IMR-90 (cell line): ENCODE results near the gene CDON. TPM values are rescaled to one million over a fixed set of nuclear protein-coding genes. Genes with fewer than 3 reads are reported as not detected.

Source experiments
- ATAC-seq: fragments of 200-7000 bp; cut with Tn5 transposase; 2 replicates; pipeline ENCODE4 v1.9.1; 2020; ENCODE audit warnings: low read depth, mild to moderate bottlenecking, moderate library complexity
- BruUV-seq: library from RNA; stranded (reverse); fragments of 400-500 nt; replicated peaks from 2 replicates; lab custom pipeline; 2021; lab: Mats Ljungman, UMichigan
- CTCF ChIA-PET: fragments of 300-600 bp; formaldehyde crosslinking; extraction: SDS; loops from one replicate; lab custom pipeline; 2021; ENCODE audit warnings: antibody characterized with exemption; lab: Yijun Ruan, JAX
- POLR2A ChIA-PET: fragments of 300-600 bp; sonication (Branson Sonifier 250); formaldehyde crosslinking; loops from one replicate; lab custom pipeline; 2022; ENCODE audit warnings: antibody characterized with exemption; ENCODE audit not compliant: unreplicated experiment; lab: Charles Lee
- DNase-seq: peaks from one replicate; pipeline ENCODE4 v3.0.0; 2013
- H2AFZ ChIP-seq: replicated peaks from 2 replicates; pipeline ENCODE3; 2013; ENCODE audit warnings: low read length, mild to moderate bottlenecking; ENCODE audit not compliant: poor library complexity
- H2AK5ac ChIP-seq: 2 replicates; pipeline ENCODE4 v1.6.1; 2013; ENCODE audit warnings: low read depth, low read length, inconsistent platforms
- H2AK9ac ChIP-seq: replicated peaks from 2 replicates; pipeline ENCODE3; 2013; ENCODE audit warnings: mild to moderate bottlenecking, low read depth, low read length, moderate library complexity; ENCODE audit not compliant: poor library complexity
- H2BK120ac ChIP-seq: 2 replicates; pipeline ENCODE4 v1.6.1; 2013; ENCODE audit warnings: low read depth, low read length, inconsistent platforms
- H2BK15ac ChIP-seq: 3 replicates; pipeline ENCODE4 v1.6.1; 2013; ENCODE audit warnings: low read depth, low read length, inconsistent platforms
- H2BK20ac ChIP-seq: 2 replicates; pipeline ENCODE4 v1.6.1; 2013; ENCODE audit warnings: low read depth, mild to moderate bottlenecking, inconsistent platforms, low read length, moderate library complexity
- H2BK5ac ChIP-seq: 2 replicates; pipeline ENCODE4 v1.6.1; 2013; ENCODE audit warnings: mild to moderate bottlenecking, low read depth, low read length, inconsistent platforms; ENCODE audit not compliant: poor library complexity, severe bottlenecking
- H3K14ac ChIP-seq: replicated peaks from 2 replicates; pipeline ENCODE4 v1.6.1; 2013; ENCODE audit warnings: low read depth, low read length, inconsistent platforms
- H3K18ac ChIP-seq: 2 replicates; pipeline ENCODE4 v1.6.1; 2013; ENCODE audit warnings: low read depth, low read length, control low read depth
- H3K23ac ChIP-seq: 2 replicates; pipeline ENCODE4 v1.6.1; 2013; ENCODE audit warnings: low read depth, low read length, inconsistent platforms
- H3K27ac ChIP-seq: 2 replicates; pipeline ENCODE4 v1.5.1; 2013; ENCODE audit warnings: mild to moderate bottlenecking, control low read depth, low read length; ENCODE audit not compliant: insufficient read depth
- H3K27me3 ChIP-seq: 2 replicates; pipeline ENCODE4 v1.6.1; 2013; ENCODE audit warnings: low read length; ENCODE audit not compliant: control insufficient read depth, insufficient read depth
- H3K36me3 ChIP-seq: 2 replicates; pipeline ENCODE4 v1.6.1; 2013; ENCODE audit warnings: low read length, mixed read lengths; ENCODE audit not compliant: control insufficient read depth, insufficient read depth
- H3K4ac ChIP-seq: 2 replicates; pipeline ENCODE4 v1.6.1; 2013; ENCODE audit warnings: low read depth, low read length, inconsistent platforms
- H3K4me1 ChIP-seq: 2 replicates; pipeline ENCODE4 v1.6.1; 2013; ENCODE audit warnings: low read length, mixed read lengths; ENCODE audit not compliant: control insufficient read depth, insufficient read depth
- H3K4me2 ChIP-seq: 2 replicates; pipeline ENCODE4 v1.6.1; 2013; ENCODE audit warnings: low read depth, mild to moderate bottlenecking, control low read depth, low read length, moderate library complexity
- H3K4me3 ChIP-seq: 2 replicates; pipeline ENCODE4 v1.5.1; 2013; ENCODE audit warnings: low read depth, mild to moderate bottlenecking, control low read depth, low read length, moderate library complexity; ENCODE audit not compliant: insufficient read depth
- H3K56ac ChIP-seq: 2 replicates; pipeline ENCODE4 v1.6.1; 2013; ENCODE audit warnings: low read length, inconsistent platforms; ENCODE audit not compliant: insufficient read depth; ENCODE audit errors: extremely low read depth
- H3K79me1 ChIP-seq, 2 experiments: 2 replicates each; pipeline ENCODE4 v1.6.1; 2013; ENCODE audit warnings: low read length in 2 of 2, inconsistent platforms in 1 of 2, low read depth in 1 of 2
- H3K9ac ChIP-seq: 2 replicates; pipeline ENCODE4 v1.6.1; 2013; ENCODE audit warnings: low read depth, low read length, control low read depth
- H3K9me1 ChIP-seq: 2 replicates; pipeline ENCODE4 v1.6.1; 2013; ENCODE audit warnings: low read length, inconsistent platforms; ENCODE audit not compliant: insufficient read depth
- H3K9me3 ChIP-seq: 2 replicates; pipeline ENCODE4 v1.6.1; 2013; ENCODE audit warnings: low read length; ENCODE audit not compliant: control insufficient read depth, insufficient read depth
- H4K20me1 ChIP-seq: 2 replicates; pipeline ENCODE4 v1.6.1; 2013; ENCODE audit warnings: low read length, inconsistent platforms; ENCODE audit not compliant: insufficient read depth
- H4K5ac ChIP-seq: 2 replicates; pipeline ENCODE4 v1.6.1; 2013; ENCODE audit warnings: mild to moderate bottlenecking, low read depth, low read length, control low read depth
- H4K8ac ChIP-seq, 2 experiments: 2 replicates each; pipeline ENCODE4 v1.6.1; 2013; ENCODE audit warnings: low read depth in 2 of 2, low read length in 2 of 2, control low read depth in 1 of 2, inconsistent platforms in 1 of 2
- H4K91ac ChIP-seq: 2 replicates; pipeline ENCODE4 v1.6.1; 2013; ENCODE audit warnings: low read depth, low read length, inconsistent platforms; ENCODE audit not compliant: insufficient read depth
- BHLHE40 ChIP-seq: fragments of 150-350 bp; IDR thresholded peaks from 2 replicates; pipeline ENCODE4 v1.6.1; 2016; ENCODE audit warnings: mild to moderate bottlenecking, low read depth, low read length
- CEBPB ChIP-seq: IDR thresholded peaks from 2 replicates; pipeline ENCODE4 v1.6.1; 2012; ENCODE audit warnings: low read depth, low read length, improper control_type of control experiment
- CHD1 ChIP-seq: IDR thresholded peaks from 2 replicates; pipeline ENCODE4 v1.6.1; 2012; ENCODE audit warnings: low read depth, low read length, improper control_type of control experiment
- CTCF ChIP-seq: conservative IDR thresholded peaks from 2 replicates; pipeline ENCODE4 v1.5.1; 2012; ENCODE audit warnings: mild to moderate bottlenecking, low read depth, low read length, improper control_type of control experiment
- ELK1 ChIP-seq: fragments of 150-350 bp; IDR thresholded peaks from 2 replicates; pipeline ENCODE4 v1.6.1; 2016; ENCODE audit warnings: low read depth, mild to moderate bottlenecking, low read length, moderate library complexity, borderline replicate concordance
- FOS ChIP-seq: fragments of 150-350 bp; IDR thresholded peaks from 2 replicates; pipeline ENCODE4 v1.6.1; 2016; ENCODE audit warnings: low read depth, low read length
- MAFK ChIP-seq: IDR thresholded peaks from 2 replicates; pipeline ENCODE4 v1.6.1; 2012; ENCODE audit warnings: low read depth, low read length, improper control_type of control experiment
- MAZ ChIP-seq: IDR thresholded peaks from 2 replicates; pipeline ENCODE4 v1.6.1; 2012; ENCODE audit warnings: low read depth, mild to moderate bottlenecking, low read length, improper control_type of control experiment, moderate library complexity, borderline replicate concordance
- MXI1 ChIP-seq: IDR thresholded peaks from 2 replicates; pipeline ENCODE4 v1.6.1; 2012; ENCODE audit warnings: low read depth, mild to moderate bottlenecking, low read length, moderate library complexity, borderline replicate concordance
- NFE2L2 ChIP-seq: fragments of 150-350 bp; IDR thresholded peaks from 2 replicates; pipeline ENCODE4 v1.6.1; 2016; ENCODE audit warnings: low read depth, mild to moderate bottlenecking, low read length
- POLR2A ChIP-seq: IDR thresholded peaks from 2 replicates; pipeline ENCODE4 v1.6.1; 2012; ENCODE audit warnings: mild to moderate bottlenecking, low read depth, low read length
- RAD21 ChIP-seq: IDR thresholded peaks from 2 replicates; pipeline ENCODE4 v1.6.1; 2012; ENCODE audit warnings: low read length, improper control_type of control experiment
- RCOR1 ChIP-seq: IDR thresholded peaks from 2 replicates; pipeline ENCODE4 v1.6.1; 2012; ENCODE audit warnings: mild to moderate bottlenecking, low read length, improper control_type of control experiment; ENCODE audit not compliant: insufficient replicate concordance
- RFX5 ChIP-seq: IDR thresholded peaks from 2 replicates; pipeline ENCODE4 v1.8.0; 2012; ENCODE audit warnings: low read depth, mild to moderate bottlenecking, low read length, moderate library complexity
- SMC3 ChIP-seq: fragments of 150-350 bp; IDR thresholded peaks from 2 replicates; pipeline ENCODE4 v1.6.1; 2016; ENCODE audit warnings: low read depth, mild to moderate bottlenecking, antibody characterized with exemption, low read length, moderate library complexity
- WGBS, 2 experiments: methylation state at CpG; one replicate each; pipeline versions ENCODE4 v1.1.5 to v1.1.7; 2013; ENCODE audit warnings: missing lambda C conversion rate in 2 of 2; ENCODE audit not compliant: insufficient read length in 1 of 2; ENCODE audit errors: extremely low coverage in 2 of 2; 5-methylcytosine and 5-hydroxymethylcytosine counted together
- dilution Hi-C: fragments of 300-500 bp; cut with HindIII; formaldehyde crosslinking; loops from one replicate; pipeline ENCODE4 v1.14.3; 2018; ENCODE audit warnings: low sequenced_read_pairs; ENCODE audit not compliant: unreplicated experiment
- in situ Hi-C: fragments of 300-500 bp; cut with MboI; formaldehyde crosslinking; loops from 3 replicates; pipeline ENCODE4 v1.14.3; 2019; ENCODE audit warnings: low sequenced_read_pairs, inconsistent platforms, mixed read lengths
- intact Hi-C: fragments of 100-400 bp; cut with micrococcal nuclease; formaldehyde crosslinking; loops from 2 replicates; pipeline ENCODE4 v1.10.0; 2022
- polyA plus RNA-seq, 3 experiments: library from polyadenylated mRNA; depleted of rRNA; stranded (reverse); fragments of >200 nt; gene quantifications; 2 replicates each; pipeline ENCODE4 v1.2.3, GENCODE V29; 2012; ENCODE audit warnings: low replicate concordance in 1 of 3
- total RNA-seq: library from RNA; depleted of rRNA; stranded (reverse); fragments of >200 nt; gene quantifications from 2 replicates; pipeline ENCODE4 v1.2.3, GENCODE V29; 2012
- TF ChIP-seq, protein P1 (sequence below): fragments of 150-350 bp; IDR thresholded peaks from 2 replicates; pipeline ENCODE4 v1.6.1; 2017; ENCODE audit warnings: mild to moderate bottlenecking, antibody characterized with exemption, low read length, low read depth

Gene CDON
- total and polyA plus RNA-seq, 2 of the 4 experiments (the other 2 are of a cell fraction) = 1.2 to 3.8 TPM

DNA sequence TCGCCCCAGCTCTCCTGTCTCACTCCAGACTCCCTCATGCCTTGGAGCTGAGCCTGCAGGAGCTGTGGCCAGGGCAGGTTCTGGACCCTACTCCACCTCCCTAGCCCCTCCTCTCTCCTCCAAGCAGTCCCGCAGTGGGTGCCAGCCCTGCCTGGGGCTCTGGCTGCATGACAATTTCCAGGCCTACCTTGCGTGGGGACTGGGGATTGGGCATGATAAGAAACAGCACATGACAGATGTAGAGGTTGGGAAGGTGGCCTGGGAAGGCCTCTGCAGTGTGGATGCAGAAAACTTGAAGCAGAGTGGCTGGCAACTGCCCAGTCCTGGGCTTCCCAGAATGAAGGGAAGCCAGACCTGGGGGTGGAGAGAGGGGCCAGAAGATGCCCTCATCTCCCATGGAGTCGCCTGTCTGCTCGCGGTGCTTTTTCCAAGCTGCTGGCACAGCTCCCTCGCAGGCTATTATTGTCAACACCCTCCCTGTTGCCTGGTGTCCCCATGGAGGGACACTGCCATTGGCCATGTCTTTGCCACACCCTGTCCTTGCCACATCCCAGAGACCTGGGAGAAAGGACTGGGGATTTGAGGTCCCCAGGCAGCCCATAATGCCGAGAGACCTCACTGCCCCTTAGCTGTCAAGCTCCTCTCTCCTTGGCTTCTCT lies 48.9 kb upstream of the CDON start:
- no peak overlapping the region for H2BK120ac ChIP-seq
- no peak overlapping the region for H4K91ac ChIP-seq
- no peak overlapping the region for H2BK15ac ChIP-seq
- H3K36me3 ChIP-seq = no peaks in the 10 kb centered on the region
- H3K4ac ChIP-seq = no peak overlapping the region
- ChIA-PET CTCF (interaction anchor here (0.6 kb wide), 1 partner anchor 1244 kb away, joined by 3 read pairs; no protein-coding TSS in a partner anchor), POLR2A (no interaction called here)
- no peak overlapping the region for H3K27ac ChIP-seq
- no TSS peak for BruUV-seq
- no peak overlapping the region for H2AK5ac ChIP-seq
- H3K23ac ChIP-seq = no peak overlapping the region
- no peak overlapping the region for H4K8ac ChIP-seq
- no peak overlapping the region for H2BK20ac ChIP-seq
- DNase-seq = no peak
- H3K79me1 ChIP-seq = no peaks in the 10 kb centered on the region
- H3K18ac ChIP-seq = no peak overlapping the region
- no peak overlapping the region for H4K5ac ChIP-seq
- no peak overlapping the region for H3K14ac ChIP-seq
- H3K4me3 ChIP-seq = no peak overlapping the region
- TF ChIP-seq SMC3 (no peak), ELK1 (no peak), RCOR1 (no peak), MXI1 (no peak), CHD1 (no peak), POLR2A (no peak), RFX5 (no peak), RAD21 (no peak), MAZ (no peak), NFE2L2 (no peak), FOS (no peak), MAFK (no peak), CTCF (no peak), BHLHE40 (no peak), CEBPB (no peak)
- TF ChIP-seq, protein P1, sequence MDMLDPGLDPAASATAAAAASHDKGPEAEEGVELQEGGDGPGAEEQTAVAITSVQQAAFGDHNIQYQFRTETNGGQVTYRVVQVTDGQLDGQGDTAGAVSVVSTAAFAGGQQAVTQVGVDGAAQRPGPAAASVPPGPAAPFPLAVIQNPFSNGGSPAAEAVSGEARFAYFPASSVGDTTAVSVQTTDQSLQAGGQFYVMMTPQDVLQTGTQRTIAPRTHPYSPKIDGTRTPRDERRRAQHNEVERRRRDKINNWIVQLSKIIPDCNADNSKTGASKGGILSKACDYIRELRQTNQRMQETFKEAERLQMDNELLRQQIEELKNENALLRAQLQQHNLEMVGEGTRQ = no peak
- in situ Hi-C loops (no loop called here), dilution Hi-C loops (no loop called here), intact Hi-C loops (no loop called here)
- no peak overlapping the region for H3K9ac ChIP-seq
- no peak overlapping the region for H3K56ac ChIP-seq
- 80% methylated on average over 1 of the region's 8 CpGs; no CpG with 5 or more reads in 1 of the 2 experiments for WGBS, 2 experiments
- no peak overlapping the region for H2BK5ac ChIP-seq
- no peak for ATAC-seq
- H2AK9ac ChIP-seq = no peak overlapping the region
- peaks cover 19% of the 10 kb centered on the region for H3K27me3 ChIP-seq
- H4K20me1 ChIP-seq = no peaks in the 10 kb centered on the region
- H3K9me1 ChIP-seq = peaks cover 3% of the 10 kb centered on the region; the same call in 1 of the 2 replicates
- H3K9me3 ChIP-seq = no peaks in the 10 kb centered on the region
- H3K4me2 ChIP-seq = no peak overlapping the region
- peaks cover 37% of the 10 kb centered on the region for H3K4me1 ChIP-seq
- H2AFZ ChIP-seq = no peak overlapping the region
